Stimulated activated CD4-positive, alpha-beta T cell treated with anti-CD3 and anti-CD28 coated beads, Interleukin-4, amount 100 ng/mL, for 24 hours (primary cell): ENCODE results near the gene CBX7.

Experiments
- DNase-seq: peaks from one replicate; pipeline ENCODE4 v3.0.0-alpha.2; 2020

The CBX7 gene

DNA sequence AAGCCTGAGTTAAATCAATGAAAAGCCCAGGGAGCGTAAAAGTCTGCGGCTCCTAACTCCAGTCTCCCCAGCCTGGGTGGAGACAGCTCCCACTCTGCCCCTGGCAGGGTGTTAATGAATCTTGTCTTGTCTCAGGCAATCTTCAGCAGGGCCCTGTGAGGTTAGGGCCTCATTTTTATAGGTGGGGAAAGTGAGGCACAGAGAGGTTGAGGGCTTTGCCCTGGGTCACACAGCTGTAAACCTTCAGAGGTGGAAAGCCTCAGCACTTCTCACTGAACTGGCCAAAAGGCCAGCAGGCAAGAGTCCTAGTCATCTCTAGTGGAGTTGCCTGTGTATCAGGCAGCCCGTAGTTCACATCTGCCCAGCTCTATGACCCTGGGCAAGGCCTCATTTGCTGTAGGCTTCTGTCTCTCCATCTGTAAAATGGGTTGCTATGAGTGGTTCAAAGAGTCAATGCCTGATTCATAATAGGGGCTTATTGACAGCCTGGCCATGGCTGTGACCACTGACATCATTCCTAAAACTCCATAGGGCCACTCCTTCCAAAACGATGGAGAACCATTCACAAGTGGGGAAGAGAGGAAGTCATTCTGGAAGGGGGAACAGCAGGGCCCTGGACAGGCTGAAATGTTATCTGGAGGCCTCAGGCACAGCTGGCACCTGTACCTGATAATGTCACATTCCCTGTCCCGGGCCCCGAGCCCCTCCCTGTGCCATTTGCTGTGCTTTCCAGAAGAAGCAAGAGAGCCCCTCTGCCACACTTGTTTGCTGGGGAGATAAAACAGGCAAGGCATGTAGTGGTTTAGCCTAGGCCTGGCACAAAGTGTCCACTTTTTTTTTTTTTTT, 6.0 kb downstream of the CBX7 start:
- DNase-seq: no peak

DNA sequence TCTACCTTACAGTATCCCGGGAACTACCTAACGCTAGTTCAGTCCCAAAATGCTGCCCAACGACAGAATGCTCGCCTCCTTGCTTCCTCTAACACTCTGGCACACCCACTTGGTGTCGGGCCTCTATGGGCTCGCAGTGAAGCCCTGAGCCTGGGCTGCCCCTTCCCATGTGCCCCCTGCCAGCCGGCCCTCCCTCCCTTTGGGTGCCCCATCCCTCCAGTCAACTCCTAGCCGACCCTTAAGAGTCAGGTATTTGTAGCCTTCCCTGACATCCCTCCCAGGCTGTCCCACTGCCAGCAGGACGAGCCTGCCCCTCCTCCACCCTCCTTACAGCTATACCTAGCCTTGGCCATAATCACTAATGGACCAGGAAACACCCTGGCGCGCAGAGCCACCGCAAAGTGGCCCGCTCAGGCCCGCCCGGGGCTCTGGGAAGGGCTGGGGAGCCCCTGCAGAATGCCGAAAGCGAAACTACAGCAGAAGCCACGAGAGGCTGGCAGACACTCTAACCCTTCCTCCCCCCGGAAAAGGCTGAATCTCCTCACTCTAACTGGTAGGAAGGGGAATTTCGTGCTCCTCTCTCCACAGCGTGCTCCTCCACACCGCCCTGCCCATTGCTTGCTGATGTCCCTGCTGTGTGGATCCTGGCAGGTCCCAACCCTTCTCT, 8.2 kb downstream of the CBX7 start:
- DNase-seq: peak; percentile 65

DNA sequence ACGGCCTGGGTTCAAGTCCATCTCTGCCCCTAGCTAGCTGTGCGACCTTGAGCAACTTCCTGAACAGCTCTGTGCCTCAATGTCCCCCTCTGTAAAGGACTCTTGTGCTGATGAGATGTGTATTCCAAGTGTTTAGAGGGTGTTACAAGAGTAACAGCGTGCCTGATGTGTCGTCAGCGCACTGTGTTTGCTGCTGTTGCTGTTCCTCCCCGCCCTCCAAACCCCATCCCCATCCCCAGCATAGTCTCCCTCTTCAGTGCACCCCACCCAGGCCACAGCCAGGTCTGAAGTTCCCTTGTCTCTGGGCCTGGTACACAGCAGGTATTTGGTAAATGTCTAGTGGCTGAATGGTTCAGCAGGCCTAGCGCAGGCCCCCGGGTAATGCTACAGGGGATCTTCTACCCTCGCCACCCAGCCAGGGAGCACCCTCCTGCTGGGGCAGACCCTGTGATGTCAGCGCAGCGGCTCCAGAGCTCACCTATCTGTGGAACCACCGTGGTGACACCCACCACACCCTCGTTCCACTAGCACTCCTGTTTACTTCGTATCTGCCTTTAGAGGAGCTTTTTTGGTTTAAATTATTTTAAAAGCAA, 10.3 kb downstream of the CBX7 start:
- no peak for DNase-seq

DNA sequence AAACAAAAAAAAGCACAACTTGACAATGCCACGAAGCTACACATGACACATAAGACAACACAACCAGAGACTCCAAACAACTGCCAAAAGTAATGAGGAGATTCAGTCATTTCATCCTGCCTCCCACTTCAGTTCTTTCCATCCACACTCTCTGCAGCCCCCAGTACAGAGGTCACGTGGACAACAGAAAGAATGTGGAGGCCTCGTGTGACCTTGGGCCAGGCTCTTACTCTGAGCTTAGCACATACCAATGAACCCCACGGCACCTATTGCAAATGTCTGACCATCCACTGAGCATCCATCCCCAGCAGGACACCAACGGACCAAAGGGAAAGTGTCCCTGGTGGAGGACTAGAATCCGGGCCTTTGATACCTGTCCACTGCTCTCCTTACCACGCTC, 12.5 kb downstream of the CBX7 start:
- DNase-seq: no peak

DNA sequence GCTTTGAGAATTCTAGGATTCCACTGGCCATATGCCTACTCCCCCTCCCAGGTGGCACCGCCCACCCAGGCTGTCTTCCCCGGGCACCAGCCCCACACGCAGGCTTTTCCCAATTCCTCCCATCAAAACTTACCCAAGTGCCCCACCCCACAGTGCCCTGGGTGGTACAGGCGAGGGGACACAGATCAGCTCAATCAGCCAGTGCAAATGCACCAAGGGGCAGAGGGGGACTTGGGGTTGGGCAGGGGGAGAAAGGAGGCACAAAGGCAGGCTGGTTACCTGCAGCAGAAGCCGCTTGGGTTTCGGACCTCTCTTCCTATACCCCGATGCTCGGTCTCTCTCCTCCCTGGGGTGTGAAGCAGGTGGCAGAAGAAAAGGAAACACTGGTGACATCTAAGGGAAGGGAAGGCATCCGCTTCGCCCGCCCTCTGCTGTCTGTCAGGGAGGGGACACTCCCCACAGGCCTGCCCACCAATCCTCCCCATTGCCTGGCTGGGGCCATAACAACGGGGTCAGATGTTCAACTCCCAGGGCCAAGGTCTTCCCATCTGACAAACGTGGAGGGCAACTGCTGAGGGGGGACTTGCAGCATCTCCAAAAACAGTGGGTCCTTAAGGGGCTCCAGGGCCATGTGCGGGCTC, 14.0 kb downstream of the CBX7 start:
- no peak for DNase-seq

DNA sequence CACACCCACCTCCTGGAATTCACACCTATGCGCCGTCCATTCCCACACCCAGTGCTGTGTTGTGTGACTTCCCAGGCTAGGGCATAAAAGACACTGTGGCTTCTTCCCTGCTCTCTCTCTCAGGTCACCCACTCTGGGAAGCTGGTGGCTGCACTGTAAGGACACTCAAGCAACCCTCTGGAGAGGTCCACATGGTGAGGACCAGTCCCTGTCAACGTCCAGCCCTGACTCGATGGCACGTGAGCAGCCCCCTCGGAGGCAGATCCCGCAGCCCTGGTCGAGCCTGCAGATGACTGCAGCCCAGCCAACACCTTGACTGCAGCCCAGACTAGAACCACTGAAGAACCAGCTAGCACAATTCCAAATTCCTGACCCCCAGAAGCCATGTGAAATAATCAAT, 16.2 kb downstream of the CBX7 start:
- DNase-seq: no peak

DNA sequence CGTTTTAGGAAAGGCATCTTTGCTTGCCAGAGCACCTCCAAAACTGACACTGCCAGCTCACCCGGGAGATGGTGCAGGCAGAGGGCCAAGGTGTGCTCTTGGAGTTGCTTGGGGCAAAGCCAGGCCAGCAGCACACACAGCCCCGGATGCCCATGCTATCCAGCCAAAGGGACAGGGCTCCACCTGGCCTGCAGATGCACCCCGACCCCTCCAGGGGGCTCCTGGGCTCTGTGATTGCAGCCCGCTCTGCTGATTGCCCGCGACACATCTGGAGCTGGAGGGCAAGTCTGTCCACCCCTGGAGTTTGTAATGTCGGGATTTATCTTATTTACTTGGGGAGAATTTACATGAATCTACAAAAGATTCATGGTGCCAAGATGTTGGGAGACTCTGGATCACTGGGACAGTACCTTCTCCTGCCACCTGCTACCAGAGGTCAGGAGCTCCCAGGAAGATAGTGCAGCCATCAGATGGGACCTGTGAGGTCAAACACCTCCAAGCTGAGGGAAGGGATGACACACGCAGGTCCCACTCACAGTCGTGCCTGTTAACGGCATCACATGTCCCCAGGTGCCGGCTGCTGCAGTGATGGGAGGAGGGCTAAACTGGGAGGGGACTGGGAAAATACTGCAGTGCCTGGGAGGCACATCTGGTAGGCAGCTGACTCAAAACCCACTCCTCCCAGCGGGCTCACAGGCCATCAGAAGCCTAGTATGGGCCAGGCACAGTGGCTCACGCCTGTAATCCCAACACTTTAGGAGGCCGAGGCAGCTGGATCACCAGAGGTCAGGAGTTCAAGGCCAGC, 17.2 kb downstream of the CBX7 start:
- DNase-seq: peak; percentile 51

DNA sequence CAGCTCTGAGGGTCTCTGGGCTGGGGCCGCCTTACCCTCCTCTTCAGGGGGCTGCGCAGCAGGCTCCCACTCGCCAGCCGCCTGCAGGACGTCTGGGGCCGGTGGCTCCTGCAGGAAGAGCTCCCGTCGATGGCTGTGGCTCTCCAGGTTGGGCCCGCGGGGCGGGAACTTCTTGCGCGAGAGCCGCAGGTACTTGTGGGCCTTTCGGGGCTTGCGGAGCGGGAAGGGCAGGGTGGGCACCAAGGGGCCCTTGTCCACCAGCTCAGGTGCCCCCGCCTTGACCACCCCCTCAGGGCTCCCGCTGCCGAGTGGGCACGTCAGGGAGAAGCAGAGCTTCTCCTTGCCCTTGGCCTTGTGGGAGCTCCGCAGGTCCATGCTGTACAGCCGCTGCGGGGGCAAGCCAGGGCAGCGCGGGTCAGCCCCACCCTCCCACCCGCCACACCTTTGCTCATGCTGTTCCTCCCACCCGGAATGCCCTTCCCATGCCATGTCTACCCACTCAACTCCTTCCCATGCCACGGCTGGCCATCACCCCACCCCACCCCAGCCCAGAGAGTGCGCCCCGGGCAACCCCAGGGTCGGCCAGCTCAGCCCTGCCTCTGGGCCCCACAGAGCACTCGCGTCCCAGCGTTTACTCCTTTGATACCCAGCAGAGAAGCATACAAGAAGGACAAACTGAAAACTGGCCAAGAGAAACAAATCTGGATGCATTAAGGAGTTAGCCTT, 18.0 kb downstream of the CBX7 start:
- no peak for DNase-seq

DNA sequence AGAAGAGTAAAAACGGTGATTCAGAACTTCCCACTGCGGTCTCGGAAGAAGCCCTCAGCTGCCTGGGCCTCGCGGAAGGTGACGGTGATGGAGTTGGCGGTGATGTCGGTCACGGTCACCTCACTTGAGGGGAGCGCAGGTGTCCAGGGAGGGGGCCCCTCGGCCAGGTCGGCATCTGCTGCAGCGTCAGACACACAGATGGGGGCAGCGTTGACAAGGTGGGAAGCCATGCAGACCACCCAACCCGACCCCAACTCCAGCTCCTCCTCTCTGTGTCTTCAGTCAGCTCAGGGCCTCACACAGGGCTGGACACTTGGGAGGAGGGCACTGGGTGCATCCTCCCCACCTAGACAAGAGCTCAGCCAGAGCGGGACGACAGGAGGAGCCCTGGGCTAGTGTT, 18.6 kb downstream of the CBX7 start:
- DNase-seq: no peak

DNA sequence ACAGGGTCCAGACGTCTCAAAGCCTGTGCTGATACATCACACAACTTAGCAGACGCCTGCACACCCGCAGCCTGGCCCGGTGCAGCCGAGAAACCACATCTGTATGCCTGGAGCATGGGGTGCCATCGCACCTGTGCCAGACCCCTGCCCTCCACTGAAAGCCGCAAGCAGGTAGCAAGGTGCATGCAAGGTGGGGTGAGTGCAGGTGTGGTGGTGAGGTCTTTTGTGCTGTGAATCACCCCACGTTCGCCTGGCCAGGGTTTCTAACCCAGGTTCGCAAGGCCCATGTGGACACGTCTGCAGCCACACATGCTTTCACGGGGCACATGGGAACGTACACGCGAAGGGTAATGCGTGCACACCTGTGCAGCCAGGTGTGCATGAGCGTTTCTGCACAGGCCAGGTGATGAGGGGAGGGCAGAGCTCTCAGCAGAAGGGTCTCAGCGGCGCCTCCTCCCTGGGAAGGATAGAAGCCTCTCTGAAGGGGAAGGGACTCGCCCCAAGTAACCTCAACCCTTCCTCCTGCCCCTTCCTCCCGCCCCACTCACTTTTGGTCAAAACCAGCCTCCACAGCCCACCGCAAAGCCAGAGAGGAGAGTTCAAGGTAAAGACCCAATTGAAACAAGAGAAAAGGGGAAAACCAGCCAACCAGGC, 19.5 kb downstream of the CBX7 start:
- DNase-seq: no peak

DNA sequence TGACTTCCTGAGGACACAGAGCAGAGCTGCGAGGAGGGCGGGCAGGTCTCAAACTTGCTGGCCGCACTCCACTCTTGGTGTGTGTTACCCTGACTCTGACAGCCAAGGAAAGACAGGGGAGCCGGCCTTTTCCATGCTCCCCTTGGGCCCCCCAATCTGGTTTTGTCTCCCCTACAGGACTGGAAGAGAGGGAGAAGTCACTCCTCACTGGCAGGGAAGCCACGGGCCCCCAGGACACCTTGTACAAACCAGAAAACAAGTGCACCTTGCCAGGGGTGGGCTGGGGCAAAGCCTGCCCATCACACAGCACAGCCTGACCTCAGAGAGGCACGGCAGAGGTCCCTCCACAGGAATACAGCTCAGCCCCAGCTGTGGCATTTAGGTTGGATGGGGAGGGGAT, 20.2 kb downstream of the CBX7 start:
- no peak for DNase-seq

DNA sequence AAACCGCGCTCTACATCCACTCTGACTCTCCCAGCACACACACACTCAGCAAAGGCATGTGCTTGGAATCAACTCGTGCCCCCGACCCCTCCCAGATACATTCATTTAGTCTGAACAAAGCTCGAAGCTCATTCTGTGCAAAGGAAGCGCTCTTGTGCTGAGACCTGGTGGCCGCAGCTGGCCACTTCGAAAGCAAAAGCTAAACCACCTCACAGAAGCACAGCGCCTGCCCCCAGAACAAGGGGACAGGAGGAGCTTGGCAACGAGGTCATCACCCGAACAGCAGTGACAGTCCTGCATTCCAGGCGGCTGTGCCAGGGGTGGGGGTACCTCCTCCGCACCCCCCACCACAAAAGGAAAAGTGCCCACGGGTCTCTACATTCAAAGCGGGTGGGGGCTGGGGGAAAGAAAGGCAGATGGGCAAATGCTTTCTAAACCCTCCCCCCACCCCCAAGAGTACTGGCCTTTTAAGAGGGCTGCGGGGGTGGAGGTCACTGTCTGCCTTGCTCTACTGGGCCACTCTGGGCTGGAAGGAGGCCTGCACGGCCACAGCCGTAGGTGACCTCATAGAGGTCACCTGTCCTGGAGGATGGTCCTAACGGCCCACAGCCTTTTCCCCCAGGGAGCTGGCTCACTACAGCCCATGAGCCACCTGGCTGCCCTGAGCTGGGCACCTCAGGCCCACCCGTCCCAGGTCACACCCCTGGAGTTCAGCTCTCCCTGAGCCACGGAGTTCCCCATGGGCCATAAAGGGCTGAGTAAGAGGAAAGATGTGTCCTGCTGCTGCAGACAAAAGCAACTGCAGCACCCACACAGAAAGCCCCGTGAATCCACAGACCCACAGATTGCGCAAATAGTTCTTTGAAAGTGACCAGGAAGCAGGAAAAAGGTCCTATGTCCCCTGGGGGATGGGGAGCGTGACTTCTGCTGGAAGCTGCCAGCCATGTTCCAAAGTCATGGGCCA, 21.3 kb downstream of the CBX7 start:
- DNase-seq: no peak

DNA sequence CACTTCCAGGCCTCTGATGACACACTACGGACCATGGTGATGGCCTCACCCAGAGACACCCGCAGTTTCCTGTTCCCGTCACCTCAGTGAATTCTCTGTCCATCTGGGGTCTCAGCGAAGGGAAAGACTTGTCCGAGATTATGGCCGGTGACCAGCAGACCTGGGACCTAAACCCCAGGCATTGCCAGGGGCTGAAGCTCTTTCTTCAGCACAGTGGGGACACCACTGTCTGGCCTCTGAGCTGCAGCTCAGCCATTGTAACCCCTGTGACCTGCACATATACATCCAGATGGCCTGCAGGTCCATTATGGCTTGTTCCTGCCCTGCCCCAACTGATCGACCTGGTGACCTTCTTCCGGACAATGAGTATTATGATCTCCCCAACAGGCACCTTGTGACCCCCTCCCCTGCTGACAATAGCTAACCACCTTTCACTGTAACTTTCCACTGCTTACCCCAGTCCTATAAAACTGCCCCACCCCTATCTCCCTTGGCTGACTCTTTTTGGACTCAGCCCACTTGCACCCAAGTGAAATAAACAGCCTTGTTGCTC, 22.3 kb downstream of the CBX7 start:
- no peak for DNase-seq

DNA sequence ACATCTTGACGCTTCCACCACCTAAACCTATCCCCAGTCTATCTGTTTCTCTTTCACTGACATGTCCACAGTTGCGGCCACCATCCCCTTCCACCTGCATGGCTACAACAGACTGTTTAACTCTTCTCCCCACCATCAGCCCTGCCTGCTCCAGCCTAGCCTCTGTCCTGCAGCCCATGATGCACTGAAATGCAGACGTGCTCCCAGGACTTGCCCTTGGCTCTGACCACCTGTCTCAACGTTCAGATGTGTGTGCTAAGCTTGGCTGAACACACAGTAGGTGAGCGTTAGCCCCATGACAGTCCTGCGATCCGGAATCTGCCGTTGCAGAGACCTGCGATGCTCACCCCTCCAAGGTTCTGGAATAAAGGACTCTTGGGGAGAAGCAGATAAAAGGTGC, 22.7 kb downstream of the CBX7 start:
- DNase-seq: no peak

DNA sequence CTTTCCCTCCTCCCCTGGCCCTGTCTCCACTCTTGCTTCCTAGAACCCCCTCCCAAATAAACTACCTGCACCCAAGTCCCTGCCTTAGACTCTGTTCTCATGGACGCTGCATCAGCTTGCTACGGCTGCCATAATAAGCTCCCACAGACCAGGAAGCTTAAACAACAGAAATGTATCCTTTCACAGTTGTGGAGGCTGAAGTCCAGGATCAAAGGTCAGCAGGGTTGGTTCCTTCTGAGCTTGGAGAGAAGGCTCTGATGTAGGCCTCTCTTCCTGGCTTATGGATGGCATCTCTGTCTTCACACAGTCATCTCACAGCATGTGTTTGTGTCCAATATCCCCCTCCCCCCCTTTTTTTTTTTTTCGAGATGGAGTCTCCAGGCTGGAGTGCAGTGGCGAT, 23.4 kb downstream of the CBX7 start:
- no peak for DNase-seq

DNA sequence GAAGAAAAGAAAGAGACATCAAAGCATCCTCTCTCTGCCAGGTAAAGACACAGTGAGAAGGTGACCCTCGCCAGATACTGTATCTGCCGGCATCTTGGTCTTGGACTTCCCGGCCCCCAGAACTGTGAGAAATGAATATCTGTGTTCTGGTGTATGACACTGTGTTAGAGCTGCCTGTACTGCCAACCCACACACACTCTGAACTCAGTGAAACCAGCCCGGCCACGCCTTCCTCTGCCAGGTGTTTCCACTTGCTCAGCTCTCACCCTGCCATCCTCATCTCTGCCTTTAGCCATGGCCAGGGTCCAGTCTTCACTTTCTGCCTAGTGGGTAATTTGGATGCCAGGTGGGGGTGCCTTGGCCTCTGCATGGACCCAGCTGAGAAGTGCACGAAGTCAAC, 24.0 kb downstream of the CBX7 start:
- DNase-seq: no peak

DNA sequence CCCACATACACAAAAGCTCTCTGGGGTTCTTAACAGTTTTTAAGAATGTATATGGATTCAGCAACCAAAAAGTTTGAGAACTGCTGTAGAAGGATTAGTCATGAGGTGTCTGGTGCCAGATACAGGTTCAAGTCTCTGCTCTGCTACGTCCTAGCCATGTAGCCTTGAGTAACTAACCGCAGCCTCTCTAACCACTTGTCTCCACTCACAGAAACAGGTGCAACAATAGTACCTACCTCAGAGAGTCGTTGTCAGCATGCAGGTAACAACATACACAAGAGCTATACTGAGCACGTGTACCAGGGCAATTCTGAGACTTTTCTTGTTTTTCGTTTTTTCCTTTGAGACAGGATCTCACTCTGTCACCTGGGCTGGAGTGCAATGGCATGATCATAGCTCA, 26.9 kb downstream of the CBX7 start:
- no peak for DNase-seq

DNA sequence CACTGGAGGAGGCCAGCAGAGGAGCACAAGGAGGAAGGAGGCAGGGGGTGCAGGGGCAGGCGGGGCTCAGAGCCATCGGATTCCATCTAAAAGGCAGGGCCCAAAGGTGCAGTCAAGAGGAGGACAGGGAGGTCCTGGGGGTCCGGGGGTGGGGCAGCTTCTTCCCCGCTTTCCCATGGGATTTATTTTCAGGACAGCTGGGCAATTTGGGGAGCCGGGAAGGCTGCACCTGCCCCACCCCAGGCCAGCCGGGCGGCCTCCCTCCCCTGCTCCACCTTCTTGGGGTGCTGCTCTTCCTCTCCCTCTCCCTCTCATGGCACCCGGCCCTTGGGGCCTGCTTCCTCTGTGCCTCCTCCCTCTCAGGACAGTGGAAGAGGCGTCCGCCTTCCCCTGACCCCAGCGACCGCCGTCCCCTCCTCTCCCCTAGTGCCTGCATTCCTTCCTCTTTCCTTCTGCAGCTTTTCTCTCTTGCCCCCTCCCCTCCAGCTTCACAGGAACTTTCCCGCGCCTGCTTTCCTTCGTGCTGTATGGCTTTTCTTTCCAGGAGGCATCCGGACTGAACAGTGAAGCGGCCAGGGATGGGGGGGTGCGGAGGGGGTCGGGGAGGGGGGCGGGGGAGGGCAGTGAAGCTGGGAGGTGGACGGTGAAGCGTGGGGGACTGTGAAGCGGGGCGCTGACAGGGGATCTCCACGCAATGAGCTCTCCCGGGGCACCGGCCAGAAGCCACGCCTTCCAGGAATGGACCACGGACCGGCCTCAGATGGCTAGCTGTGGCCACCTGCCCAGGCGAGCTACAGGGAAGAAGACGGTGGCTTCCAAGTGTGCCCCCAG, 28.5 kb downstream of the CBX7 start:
- no peak for DNase-seq
